Neural crest cell (in vitro differentiated cells): ENCODE data around the gene EVPL. TPM values are rescaled to one million over a fixed set of nuclear protein-coding genes. Genes with fewer than 3 reads are reported as not detected.

Experiments
- DNase-seq: peaks from one replicate; pipeline ENCODE4 v3.0.0; 2021; ENCODE audit warnings: low read depth, mixed read lengths, low spot score
- H3K27ac Mint-ChIP-seq: one replicate; pipeline ENCODE4 v1.8.0; 2021; ENCODE audit warnings: mild to moderate bottlenecking, mixed read lengths; ENCODE audit not compliant: unreplicated experiment
- H3K27me3 Mint-ChIP-seq: 2 replicates; pipeline ENCODE4 v1.8.0; 2021; ENCODE audit warnings: low read depth, mild to moderate bottlenecking, mixed read lengths
- H3K36me3 Mint-ChIP-seq: 2 replicates; pipeline ENCODE4 v1.8.0; 2021; ENCODE audit warnings: low read depth, mild to moderate bottlenecking, mixed read lengths
- H3K4me1 Mint-ChIP-seq: 2 replicates; pipeline ENCODE4 v1.8.0; 2021; ENCODE audit warnings: mixed read lengths
- H3K4me3 Mint-ChIP-seq: one replicate; pipeline ENCODE4 v1.8.0; 2021; ENCODE audit warnings: mild to moderate bottlenecking, mixed read lengths
- H3K9me3 Mint-ChIP-seq: 2 replicates; pipeline ENCODE4 v1.8.0; 2021; ENCODE audit warnings: mixed read lengths
- CTCF ChIP-seq: fragments of 200-600 bp; sonication (generic); conservative IDR thresholded peaks from 2 replicates; pipeline ENCODE4 v1.5.0; 2021; ENCODE audit warnings: antibody characterized with exemption, mild to moderate bottlenecking
- long read RNA-seq: library from polyadenylated mRNA; unstranded; transcript quantifications from one replicate; pipeline ENCODE4 v2.0.0, GENCODE V29; 2020
- total RNA-seq: library from RNA; stranded (reverse); gene quantifications from 2 replicates; pipeline ENCODE4 v1.2.1, GENCODE V29; 2021

The EVPL gene
- not detected in 2 replicates for total RNA-seq
- long read RNA-seq: 0 reads

- peaks cover 14% of the 10 kb centered on the region for H3K4me1 Mint-ChIP-seq
- H3K36me3 Mint-ChIP-seq: no peaks in the 10 kb centered on the region
- no peaks in the 10 kb centered on the region for H3K9me3 Mint-ChIP-seq
- no peak for DNase-seq
- no peak within 1 kb of the TSS for H3K27ac Mint-ChIP-seq
- no peak within 1 kb of the TSS for H3K4me3 Mint-ChIP-seq
- no peaks in the 10 kb centered on the region for H3K27me3 Mint-ChIP-seq
- no peak for TF ChIP-seq CTCF
Observed at GRCh38 chr17:76027159-76027839, at the start of gene EVPL. Gene EVPL, minus strand, starts transcription at chr17:76027306. Its CDS starts 108 bp downstream, at chr17:76027198.

GRCh38 chr17:76076146-76076764 lies 49.1 kb upstream of the EVPL start:
- Mint-ChIP-seq H3K4me1 (peaks cover 35% of the 10 kb centered on the region), H3K9me3 (no peaks in the 10 kb centered on the region), H3K27me3 (peaks cover 82% of the 10 kb centered on the region), H3K36me3 (no peaks in the 10 kb centered on the region), H3K4me3 (no peak overlapping the region), H3K27ac (no peak overlapping the region)
- no peak for DNase-seq
- no peak for TF ChIP-seq CTCF

- peaks cover 76% of the 10 kb centered on the region for H3K27me3 Mint-ChIP-seq
- H3K27ac Mint-ChIP-seq: no peak overlapping the region
- TF ChIP-seq CTCF: no peak
- DNase-seq: peak; percentile 20
- H3K4me1 Mint-ChIP-seq: peaks cover 37% of the 10 kb centered on the region
- no peaks in the 10 kb centered on the region for H3K9me3 Mint-ChIP-seq
- H3K4me3 Mint-ChIP-seq: peak overlapping the region; percentile 78
- no peaks in the 10 kb centered on the region for H3K36me3 Mint-ChIP-seq
Observed at GRCh38 chr17:76075364-76076145, 48.4 kb upstream of the EVPL start.

- peak; percentile 9 for DNase-seq
- no peaks in the 10 kb centered on the region for H3K9me3 Mint-ChIP-seq
Observed at GRCh38 chr17:76074390-76075363, 47.6 kb upstream of the EVPL start, which contains the start of gene GALR2. Gene GALR2, plus strand, starts transcription at chr17:76074781. Its CDS starts 103 bp downstream, at chr17:76074884.

More at GRCh38 chr17:76074390-76075363, 47.6 kb upstream of the EVPL start, which contains the start of gene GALR2:
- H3K4me1 Mint-ChIP-seq: peaks cover 35% of the 10 kb centered on the region
- peak within 1 kb of the TSS; percentile 78 for H3K4me3 Mint-ChIP-seq
- H3K36me3 Mint-ChIP-seq: no peaks in the 10 kb centered on the region
- peaks cover 67% of the 10 kb centered on the region for H3K27me3 Mint-ChIP-seq
- no peak for TF ChIP-seq CTCF
- no peak within 1 kb of the TSS for H3K27ac Mint-ChIP-seq
